Adrenal gland (tissue), 5 donors: Measurements from ENCODE around the gene PDXDC1.

Experiments used
- CTCF ChIP-seq, 6 experiments: fragments of 450-650 bp in 4 of 6; fragments of 200-600 bp in 2 of 6; sonication (generic) in 1 of 6; IDR thresholded peaks; 1 replicate in 5 of 6; 2 replicates in 1 of 6; pipeline versions ENCODE4 v1.5.1 to v1.8.0; 2016 to 2021; ENCODE audit warnings: antibody characterized with exemption in 6 of 6, mild to moderate bottlenecking in 2 of 6, moderate library complexity in 1 of 6
- POLR2A ChIP-seq, 2 donors: fragments of 450-650 bp; IDR thresholded peaks; one replicate each; pipeline ENCODE4 v1.6.1; 2017; ENCODE audit warnings: antibody characterized with exemption in 2 of 2, mild to moderate bottlenecking in 2 of 2, moderate library complexity in 1 of 2
- donor health status: DM: no; HTN: no; CAD: no.

GRCh38 chr16:15046692-15047376 lies 72.0 kb downstream of the PDXDC1 start:
- TF ChIP-seq POLR2A (IDR thresholded peaks at IDR 0.05) (no peak), CTCF (IDR thresholded peaks at IDR 0.05) (no peak)
